HL-60 (cell line): ENCODE measurements around the gene PNMA8C.

Experiments
- DNase-seq, 2 experiments: peaks; one replicate each; pipeline ENCODE4 v3.0.0-alpha.2; 2010 to 2020; ENCODE audit warnings: low read depth in 1 of 2, low spot score in 1 of 2
- H3K27ac ChIP-seq: fragments of 250-450 bp; sonication (Bioruptor Pico); replicated peaks from 2 replicates; pipeline ENCODE4 v1.5.1; 2020; ENCODE audit warnings: mild to moderate bottlenecking, moderate library complexity
- H3K27me3 ChIP-seq: fragments of 250-450 bp; sonication (Bioruptor Pico); 2 replicates; pipeline ENCODE4 v1.5.1; 2021; ENCODE audit warnings: mild to moderate bottlenecking, moderate library complexity; ENCODE audit not compliant: insufficient read depth, poor library complexity, severe bottlenecking
- H3K4me3 ChIP-seq: replicated peaks from 2 replicates; pipeline ENCODE4 v1.5.1; 2011; ENCODE audit warnings: mild to moderate bottlenecking, control low read depth, low read length; ENCODE audit not compliant: insufficient read depth
- CTCF ChIP-seq: IDR thresholded peaks from one replicate; pipeline ENCODE4 v1.5.1; 2011; ENCODE audit warnings: low read length, control low read depth, inconsistent platforms; ENCODE audit not compliant: insufficient read depth
- GABPA ChIP-seq: IDR thresholded peaks from 2 replicates; pipeline ENCODE4 v1.6.1; 2012; ENCODE audit warnings: low read depth
- POLR2AphosphoS5 ChIP-seq: IDR thresholded peaks from 2 replicates; pipeline ENCODE4 v1.6.1; 2012; ENCODE audit warnings: low read depth
- REST ChIP-seq: IDR thresholded peaks from 2 replicates; pipeline ENCODE4 v1.6.1; 2012; ENCODE audit warnings: low read depth; ENCODE audit not compliant: insufficient replicate concordance
- SPI1 ChIP-seq: IDR thresholded peaks from 2 replicates; pipeline ENCODE4 v1.6.1; 2012; ENCODE audit warnings: low read depth, mild to moderate bottlenecking, borderline replicate concordance
- long read RNA-seq: library from polyadenylated mRNA; unstranded; transcript quantifications from one replicate; pipeline ENCODE4 v2.0.0, GENCODE V29; 2020

PNMA8C gene
- long read RNA-seq: 0 reads

DNA sequence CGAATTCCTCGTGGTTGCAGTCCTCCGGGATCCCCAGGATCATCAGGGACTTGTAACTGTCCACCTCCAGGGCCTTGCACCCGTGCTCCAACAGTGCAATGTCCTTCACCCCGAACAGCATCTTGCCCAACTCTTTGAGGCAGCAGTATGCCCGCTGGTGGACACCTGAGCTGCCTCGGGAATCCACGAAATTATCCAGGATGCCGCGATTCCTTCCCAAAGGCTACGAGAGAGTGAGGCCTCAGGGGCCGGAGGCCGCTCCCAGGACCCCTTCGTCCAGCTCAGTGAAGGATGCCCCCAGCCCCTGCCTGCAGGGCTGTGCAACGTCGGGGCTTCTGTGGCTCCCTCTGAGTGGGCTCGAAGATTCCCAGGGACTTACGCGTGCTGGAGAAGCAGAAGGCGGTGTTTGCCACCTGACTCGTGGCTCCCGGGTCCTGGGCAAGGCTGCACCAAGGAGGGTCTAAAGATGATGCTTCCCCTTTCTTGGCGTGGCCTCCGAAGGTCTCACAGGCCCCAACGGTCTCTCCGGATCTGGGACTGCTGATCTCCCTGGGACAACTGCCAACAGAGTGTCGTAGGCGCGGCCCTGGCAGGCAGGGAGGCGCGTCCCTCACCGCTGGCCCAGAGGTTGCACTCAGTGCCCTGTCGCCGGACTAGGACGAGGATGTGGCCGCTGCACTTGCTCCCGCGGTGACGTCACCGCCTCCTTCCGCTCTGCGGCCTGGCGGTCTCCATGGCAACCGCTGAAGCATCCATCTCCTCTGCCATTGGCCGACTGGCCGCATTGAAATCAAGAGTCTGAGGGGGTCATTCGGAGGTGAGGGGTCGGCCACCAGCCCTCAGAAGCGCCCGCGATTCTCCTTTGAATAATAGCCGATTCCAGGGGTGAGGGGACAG is at the start of gene PNMA8C:
PNMA8C (minus strand) TSS at position 698 of the 897 bp plus-strand sequence; CDS start at position 121, 577 bp downstream.
- Histone ChIP-seq H3K27ac (no peak within 1 kb of the TSS), H3K4me3 (no peak within 1 kb of the TSS)

DNA sequence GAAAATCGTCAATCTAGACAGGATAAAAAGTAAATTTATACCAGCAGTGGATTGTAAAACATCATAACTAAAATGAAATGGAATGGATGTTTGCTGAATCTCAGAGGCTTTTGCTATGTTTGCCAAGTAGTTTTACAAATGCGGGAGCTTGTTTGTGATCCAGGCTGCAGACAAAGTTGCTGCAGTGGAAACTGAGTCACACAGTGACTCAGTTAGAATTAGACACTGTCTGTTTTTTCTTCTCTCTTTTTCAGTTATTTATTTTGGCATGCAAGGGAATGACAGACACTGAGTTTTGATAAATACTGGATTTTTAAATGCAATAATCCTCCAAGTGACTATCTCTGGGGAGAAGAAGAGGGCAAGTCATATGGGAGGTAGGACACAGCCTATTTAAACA is 47.2 kb upstream of the PNMA8C start:
- Histone ChIP-seq H3K4me3 (no peak overlapping the region), H3K27ac (no peak overlapping the region), H3K27me3 (peaks cover 19% of the 10 kb centered on the region)
- no peak for DNase-seq
- TF ChIP-seq REST: no peak
- TF ChIP-seq CTCF: no peak
- no peak for TF ChIP-seq SPI1

More for the DNA sequence above, at the start of gene PNMA8C:
- peaks cover 32% of the 10 kb centered on the region for H3K27me3 ChIP-seq
- peak; percentile 30 to 31 for DNase-seq
- TF ChIP-seq REST: no peak
- TF ChIP-seq POLR2AphosphoS5: no peak
- no peak for TF ChIP-seq GABPA
- TF ChIP-seq SPI1: no peak
- TF ChIP-seq CTCF: no peak

DNA sequence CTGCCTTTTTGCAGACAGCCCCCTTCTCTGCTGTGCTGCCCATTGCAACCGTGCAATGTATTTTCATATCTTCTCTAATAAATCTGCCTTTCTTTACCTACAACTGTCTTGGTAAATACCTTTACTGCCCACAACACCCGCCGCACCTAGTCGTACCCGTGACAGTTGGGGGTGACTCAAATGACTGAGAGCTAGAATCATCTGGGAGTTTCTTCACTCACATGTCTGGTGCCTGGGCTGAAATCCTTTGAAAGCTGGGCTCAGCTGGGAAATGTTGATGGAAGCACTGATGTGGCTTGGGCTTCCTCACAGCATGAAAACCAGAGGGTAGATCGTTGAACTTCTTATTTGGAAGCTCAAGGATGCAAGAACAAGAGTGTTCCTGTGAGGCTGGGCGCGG is 45.5 kb upstream of the PNMA8C start:
- no peak overlapping the region for H3K4me3 ChIP-seq
- H3K27me3 ChIP-seq: peaks cover 16% of the 10 kb centered on the region
- no peak for DNase-seq
- H3K27ac ChIP-seq: no peak overlapping the region
- TF ChIP-seq CTCF (no peak), SPI1 (no peak)
